ENCODE measurements around the gene ACTL8.

The ACTL8 gene

GRCh38 chr1:17849216-17849615 is 94.1 kb downstream of the ACTL8 start:
- TF ChIP-seq CTCF (conservative IDR thresholded peaks at IDR 0.05; ENCODE audit: low read depth, low read length), result peak; percentile 45
- H3K4me3 ChIP-seq (ENCODE audit: low read length), result no peak overlapping the region
- DNase-seq (ENCODE audit: low read depth), result no peak

- H3K4me3 ChIP-seq (ENCODE audit: low read length), result no peak overlapping the region
- TF ChIP-seq CTCF (conservative IDR thresholded peaks at IDR 0.05; ENCODE audit: low read depth, low read length), result no peak
- no peak for DNase-seq (ENCODE audit: low read depth)
These were observed 95.9 kb downstream of the ACTL8 start for GRCh38 chr1:17851056-17851455.

- H3K4me3 ChIP-seq (ENCODE audit: low read length), result no peak overlapping the region
- DNase-seq (ENCODE audit: low read depth), result no peak
- TF ChIP-seq CTCF (conservative IDR thresholded peaks at IDR 0.05; ENCODE audit: low read depth, low read length), result no peak
These were observed 97.2 kb downstream of the ACTL8 start for GRCh38 chr1:17852383-17852782.

GRCh38 chr1:17853241-17853935 is 98.3 kb downstream of the ACTL8 start:
- no peak for TF ChIP-seq CTCF (conservative IDR thresholded peaks at IDR 0.05; ENCODE audit: low read depth, low read length)
- no peak overlapping the region for H3K4me3 ChIP-seq (ENCODE audit: low read length)
- DNase-seq (ENCODE audit: low read depth), result no peak

GRCh38 chr1:17856496-17857108 is 101.5 kb downstream of the ACTL8 start:
- DNase-seq (ENCODE audit: low read depth), result no peak
- TF ChIP-seq CTCF (conservative IDR thresholded peaks at IDR 0.05; ENCODE audit: low read depth, low read length), result no peak
- no peak overlapping the region for H3K4me3 ChIP-seq (ENCODE audit: low read length)

- no peak overlapping the region for H3K4me3 ChIP-seq (ENCODE audit: low read length)
- no peak for DNase-seq (ENCODE audit: low read depth)
- no peak for TF ChIP-seq CTCF (conservative IDR thresholded peaks at IDR 0.05; ENCODE audit: low read depth, low read length)
These were observed 102.0 kb downstream of the ACTL8 start for GRCh38 chr1:17857109-17857499.

GRCh38 chr1:17857996-17858395 is 102.9 kb downstream of the ACTL8 start:
- no peak overlapping the region for H3K4me3 ChIP-seq (ENCODE audit: low read length)
- TF ChIP-seq CTCF (conservative IDR thresholded peaks at IDR 0.05; ENCODE audit: low read depth, low read length), result no peak
- DNase-seq (ENCODE audit: low read depth), result no peak

Data from retinal pigment epithelial cell (primary cell).